HG02610 (cell line): ENCODE results near the gene GSTA1.
"Not testable (repeated sequence)": the region's sequence is repeated elsewhere in the genome, so short reads cannot be mapped to it uniquely, and the experiment has no call there.

ENCODE experiments used
- ATAC-seq: cut with Tn5 transposase; IDR thresholded peaks from one replicate; pipeline ENCODE4 v1.9.1; 2021; ENCODE audit warnings: mild to moderate bottlenecking, moderate library complexity; ENCODE audit not compliant: unreplicated experiment

Gene GSTA1

DNA sequence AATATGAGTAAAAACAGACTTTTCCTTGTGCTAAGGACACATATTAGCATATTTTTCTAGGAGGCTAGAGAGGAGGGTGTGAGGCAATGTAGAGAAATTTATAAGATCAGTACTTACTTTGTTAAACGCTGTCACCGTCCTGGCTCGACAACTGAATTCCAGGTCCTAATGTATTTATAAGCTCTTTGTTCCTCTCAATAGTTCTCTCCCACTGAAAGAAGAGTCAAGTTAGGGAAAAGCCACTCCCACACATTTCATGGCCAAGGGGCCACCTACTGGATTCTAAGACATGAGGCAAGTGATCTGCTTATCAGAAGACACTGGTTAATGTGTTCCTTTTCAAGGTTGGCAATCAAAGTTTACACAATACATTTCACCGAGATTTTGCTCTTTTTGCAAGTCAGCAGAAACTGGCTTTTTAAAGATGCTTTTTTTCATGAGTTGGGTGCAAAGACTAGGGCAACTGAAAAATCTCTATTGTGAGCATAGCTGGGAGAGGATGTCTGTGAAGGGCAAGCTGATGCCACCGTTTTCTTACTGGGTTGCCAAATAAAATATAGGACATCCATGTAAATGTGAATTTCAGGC is at the start of gene GSTA1:
Gene GSTA1 (minus strand): TSS at position 149 of the 588 bp plus-strand sequence. CDS start 4,549 bp downstream, outside the sequence.
- ATAC-seq, result not testable (repeated sequence)

DNA sequence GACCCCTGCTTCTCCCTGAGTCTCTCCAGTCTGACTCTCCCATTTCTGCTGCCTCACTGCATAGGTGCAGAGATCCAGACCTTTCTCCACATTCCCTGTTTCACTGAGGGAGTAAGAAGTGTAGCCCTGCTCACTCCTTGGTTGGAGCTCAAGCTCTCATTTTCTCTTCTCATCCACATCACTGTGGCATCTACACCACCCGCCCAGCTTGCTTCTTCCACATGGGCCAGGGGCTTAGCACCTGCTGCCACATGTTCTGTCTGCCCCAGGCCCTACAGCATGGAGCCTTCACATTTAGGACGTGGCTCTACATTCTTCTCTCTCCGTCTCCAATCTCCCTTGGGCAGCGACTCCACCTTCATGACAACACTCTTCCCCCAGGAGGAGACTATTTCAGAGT is 45.5 kb upstream of the GSTA1 start:
- no peak for ATAC-seq

DNA sequence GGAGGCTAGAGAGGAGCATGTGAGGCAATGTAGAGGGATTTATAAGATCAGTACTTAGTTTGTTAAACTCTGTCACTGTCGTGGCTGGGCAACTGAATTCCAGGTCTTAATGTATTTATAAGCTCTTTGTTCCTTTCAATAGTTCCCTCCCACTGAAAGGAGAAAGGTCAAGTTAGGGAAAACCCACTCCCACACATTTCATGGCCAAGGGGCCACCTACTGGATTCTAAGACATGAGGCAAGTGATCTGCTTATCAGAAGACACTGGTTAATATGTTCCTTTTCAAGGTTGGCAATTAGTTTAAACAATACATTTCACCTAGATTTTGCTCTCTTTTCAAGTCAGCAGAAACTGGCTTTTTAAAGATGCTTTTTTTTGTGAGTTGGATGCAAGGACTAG is 42.4 kb upstream of the GSTA1 start:
- no peak for ATAC-seq

DNA sequence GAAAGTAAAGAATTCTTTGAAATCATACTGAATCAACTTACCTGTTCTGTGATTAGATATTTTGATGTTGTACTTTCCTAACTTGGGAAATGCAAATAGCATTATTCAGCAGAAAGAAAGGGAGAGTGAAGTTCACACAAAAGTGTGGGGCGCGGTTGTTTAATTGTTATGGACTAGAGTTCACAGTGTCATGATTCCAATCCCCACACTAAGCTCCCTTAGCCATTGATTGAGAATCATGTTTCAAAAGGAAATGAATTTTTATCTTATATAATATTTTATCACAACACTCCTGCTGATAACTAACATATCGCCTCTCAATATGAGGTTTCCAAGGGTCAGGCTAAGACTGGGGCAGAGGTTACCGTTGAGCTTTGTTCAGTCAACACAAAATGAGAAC is 40.0 kb upstream of the GSTA1 start:
- no peak for ATAC-seq

DNA sequence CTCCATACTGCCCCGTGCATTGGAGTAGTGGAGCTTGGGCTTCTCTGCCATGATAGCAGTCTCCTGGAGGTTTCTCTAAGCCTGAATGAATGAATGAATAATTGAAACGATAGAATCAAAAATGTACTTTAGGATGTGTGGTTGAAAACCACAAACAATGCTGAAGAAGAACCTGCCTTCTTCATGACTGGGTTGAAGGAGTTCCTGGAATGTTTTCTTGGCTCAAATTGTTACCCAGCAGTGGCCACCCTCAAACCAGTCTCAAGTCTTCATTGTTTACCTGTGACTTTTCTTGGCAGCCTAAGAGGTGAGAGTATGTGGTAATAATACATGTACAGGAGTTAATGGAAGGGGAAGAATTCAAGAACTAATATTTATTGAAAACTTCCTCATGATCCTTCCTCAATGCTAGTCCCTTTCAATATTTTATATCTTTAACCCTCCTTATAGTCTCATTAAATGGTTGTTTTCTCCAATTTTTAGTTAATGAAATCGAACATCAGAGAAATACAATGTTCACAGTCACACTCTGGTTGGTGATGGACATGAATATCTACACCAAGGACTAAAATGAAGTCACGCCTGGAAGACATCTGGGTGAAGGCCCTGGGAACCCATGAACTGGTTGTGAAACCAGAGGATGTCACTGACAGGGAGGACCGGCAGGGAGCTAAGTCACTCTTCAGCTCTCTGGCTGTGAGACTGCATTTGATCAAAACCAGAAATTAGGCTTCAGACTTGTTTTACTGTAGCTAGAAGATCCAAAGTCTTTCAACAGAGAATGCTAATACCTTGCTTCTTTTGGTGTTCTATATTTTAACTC is 37.4 kb upstream of the GSTA1 start, which contains the start of gene GSTA5:
Gene GSTA5 (minus strand): TSS at position 51 of the 823 bp plus-strand sequence.
- no peak for ATAC-seq

DNA sequence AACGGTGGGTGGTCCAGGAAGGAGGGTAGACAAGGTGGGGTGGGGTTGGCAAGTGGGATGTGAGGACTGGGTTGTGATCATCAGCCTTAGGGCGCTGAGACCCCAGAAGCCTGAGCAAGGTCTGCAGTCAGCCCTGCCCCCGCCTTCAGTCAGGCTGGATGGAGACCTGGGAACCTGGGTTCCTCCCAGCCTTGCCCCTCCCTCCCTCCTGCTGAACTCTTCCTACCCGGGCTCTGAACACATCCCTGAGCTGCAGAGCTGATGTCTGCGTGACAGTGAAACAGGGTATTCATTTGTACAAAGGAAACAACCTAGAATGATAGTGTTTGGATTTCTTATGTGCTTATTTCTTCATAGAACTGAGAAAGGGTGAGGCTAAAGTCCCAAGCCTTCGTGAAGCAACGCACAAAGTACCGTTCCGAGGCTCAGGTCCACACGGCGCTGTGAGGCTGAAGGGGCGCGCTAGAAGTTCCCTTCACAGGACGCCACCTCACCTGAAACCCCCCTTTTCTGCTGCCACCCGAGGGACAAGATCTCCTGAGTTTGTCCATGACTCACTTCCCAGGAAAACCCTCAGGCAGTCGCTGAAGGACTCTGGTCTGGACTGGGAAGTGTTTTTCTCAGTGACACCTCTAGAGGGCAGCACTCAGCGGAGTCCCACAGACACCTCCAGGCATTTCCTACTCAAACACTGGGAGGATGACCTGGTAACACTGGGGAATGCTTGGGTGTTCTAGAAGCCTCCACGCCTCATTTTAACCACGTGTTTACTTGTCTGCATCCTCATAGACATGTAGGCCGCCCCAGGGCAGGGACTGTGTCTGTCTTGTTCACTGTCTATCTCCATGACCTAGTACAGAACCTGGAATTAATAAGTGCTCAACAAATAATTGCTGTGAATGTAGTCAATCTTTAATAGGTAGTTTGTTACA is 35.8 kb upstream of the GSTA1 start:
- peak; percentile 68 for ATAC-seq

DNA sequence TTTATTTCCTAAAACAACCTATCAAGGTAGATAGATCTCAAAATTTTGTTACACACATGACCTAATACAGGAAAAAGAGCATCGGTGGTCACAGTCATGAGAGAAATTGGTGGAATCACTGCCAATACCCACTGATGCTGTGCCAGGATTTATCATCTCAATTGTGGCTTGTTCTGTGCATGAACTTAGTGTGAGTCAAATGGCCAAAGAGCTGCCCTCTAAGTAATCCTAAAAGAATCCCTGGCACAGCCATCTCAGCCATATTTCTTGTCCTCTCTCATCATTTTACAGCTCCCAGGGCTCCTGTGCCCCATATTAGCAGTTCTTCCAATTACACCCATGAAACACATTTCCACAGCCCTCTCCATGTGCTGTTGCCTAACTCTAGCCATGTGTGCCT is 30.9 kb upstream of the GSTA1 start:
- no peak for ATAC-seq

DNA sequence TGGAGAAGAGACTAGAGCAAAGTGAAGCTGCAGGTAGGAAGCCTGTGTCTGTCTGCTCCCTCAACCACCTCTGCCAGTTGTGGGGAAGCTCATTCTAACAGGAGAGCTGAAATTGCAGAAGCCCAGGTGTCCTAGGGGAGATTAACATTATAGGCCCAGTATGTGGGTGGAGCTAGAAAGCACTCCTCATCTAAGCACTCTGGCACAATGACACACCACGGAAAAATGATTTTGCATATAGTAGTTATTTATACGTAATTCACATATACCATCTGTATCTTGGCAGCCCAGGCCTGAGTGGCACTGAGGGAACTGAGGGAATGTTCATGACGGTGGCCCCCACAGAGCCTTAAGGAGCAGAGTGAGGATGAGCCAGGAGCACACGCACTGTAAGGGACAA is 27.3 kb upstream of the GSTA1 start:
- ATAC-seq, result not testable (repeated sequence)

DNA sequence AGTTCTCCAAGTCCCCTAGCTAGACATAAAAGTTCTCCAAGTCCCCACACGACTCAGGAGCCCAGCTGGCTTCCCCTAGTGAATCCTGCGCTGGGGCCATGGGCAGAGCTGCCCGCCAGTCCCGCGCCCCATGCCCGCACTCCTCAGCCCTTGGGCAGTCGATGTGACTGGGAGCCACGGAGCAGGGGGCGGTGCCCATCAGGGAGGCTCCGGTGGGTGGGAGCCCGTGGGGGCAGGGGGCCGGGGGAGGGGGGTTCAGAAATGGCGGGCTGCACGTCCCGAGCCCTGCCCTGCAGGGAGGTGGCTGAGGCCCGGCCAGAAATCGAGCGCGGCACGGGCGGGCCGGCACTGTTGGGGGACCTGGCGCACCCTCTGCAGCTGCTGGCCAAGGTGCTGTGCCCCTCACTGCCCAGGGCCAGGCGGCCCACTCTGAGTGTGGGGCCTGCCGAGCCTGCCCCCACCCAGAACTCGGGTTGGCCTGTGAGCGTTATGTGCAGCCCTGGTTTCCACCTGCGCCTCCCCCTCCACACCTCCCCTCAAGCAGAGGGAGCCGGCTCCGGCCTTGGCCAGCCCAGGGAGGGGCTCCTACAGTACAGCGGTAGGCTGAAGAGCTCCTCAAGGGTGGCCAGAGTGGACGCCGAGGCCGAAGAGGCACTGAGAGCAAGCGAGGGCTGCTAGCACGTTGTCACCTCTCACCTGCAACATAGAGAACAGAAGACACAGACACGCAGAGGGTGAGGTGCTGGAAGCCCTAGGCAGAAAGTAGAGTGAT is 25.6 kb upstream of the GSTA1 start:
- ATAC-seq, result no peak

DNA sequence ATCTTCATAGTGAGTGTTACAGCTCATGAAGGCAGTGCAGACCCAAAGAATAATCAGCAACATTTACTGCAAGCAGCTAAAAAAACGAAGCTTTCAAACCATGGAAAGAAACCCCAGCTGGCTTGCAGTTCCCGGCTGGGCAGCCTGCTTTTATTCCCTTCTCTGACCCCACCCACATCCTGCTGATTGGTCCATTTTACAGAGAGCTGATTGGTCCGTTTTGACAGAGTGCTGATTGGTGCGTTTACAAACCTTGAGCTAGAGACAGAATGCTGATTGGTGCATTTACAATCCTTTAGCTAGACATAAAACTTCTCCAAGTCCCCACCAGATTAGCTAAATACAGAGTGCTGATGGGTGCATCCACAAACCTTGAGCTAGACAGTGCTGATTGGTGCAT is 25.0 kb upstream of the GSTA1 start:
- ATAC-seq, result not testable (repeated sequence)

DNA sequence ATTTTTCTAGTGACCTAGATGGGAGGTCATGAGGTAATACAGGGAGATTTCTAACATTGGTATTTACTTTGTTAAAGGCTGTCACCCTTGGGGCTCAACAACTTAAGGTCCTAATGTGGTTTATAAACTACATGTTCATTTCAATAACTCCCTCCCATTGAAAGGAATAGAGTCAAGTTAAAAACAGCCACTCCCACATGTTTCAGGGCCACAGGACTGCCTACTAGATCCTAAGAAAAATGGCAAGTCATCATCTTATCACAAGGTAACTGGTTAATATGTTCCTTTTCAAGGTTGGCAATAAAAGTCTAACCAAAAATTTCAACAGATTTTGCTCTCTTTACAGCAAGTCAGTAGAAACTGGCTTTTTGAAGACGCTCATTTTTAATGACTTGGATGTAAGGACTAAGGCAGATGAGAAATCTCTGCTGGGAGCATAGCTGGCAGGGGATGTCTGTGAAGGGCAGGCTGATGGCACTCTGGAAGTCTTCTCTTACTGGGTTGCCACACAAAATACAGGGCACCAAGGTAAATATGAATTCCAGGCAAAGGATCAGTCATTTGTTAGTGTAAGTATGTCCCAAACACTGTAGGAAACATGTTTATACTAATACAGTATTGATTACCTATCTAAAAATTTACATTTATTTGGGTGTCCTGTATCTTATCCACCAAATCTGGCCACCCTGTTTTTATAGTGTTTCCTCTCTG is 23.6 kb upstream of the GSTA1 start:
- not testable (repeated sequence) for ATAC-seq

DNA sequence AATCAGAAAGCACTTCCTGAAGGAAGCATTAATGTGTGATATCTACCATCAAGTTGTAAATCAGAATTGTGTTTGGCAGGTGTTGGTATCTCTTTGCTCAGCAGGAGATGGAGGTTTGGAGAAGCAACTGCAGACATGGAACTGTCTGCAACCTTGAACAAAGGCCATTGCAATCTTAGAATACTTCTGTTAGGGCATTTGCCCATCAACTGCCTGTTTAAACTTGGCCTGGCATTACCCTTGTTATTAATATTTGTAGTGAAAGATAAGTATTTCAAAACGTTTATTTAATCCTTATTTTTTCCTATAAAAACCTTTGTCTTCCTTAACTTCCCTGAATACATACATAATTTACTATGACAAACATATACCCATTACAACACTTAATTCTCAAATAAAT is 22.9 kb upstream of the GSTA1 start:
- no peak for ATAC-seq

DNA sequence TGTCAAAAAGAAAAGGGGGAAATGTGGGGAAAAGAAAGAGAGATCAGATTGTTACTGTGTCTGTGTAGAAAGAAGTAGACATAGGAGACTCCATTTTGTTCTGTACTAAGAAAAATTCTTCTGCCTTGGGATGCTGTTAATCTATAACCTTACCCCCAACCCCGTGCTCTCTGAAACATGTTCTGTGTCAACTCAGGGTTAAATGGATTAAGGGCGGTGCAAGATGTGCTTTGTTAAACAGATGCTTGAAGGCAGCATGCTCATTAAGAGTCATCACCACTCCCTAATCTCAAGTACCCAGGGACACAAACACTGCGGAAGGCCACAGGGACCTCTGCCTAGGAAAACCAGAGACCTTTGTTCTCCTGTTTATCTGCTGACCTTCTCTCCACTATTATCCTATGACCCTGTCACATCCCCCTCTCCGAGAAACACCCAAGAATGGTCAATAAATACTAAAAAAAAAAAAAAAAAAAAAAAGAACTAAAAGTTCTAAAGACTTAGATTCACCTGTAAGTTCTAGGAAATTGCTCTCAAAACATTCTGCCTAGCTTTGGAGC is 22.4 kb upstream of the GSTA1 start:
- not testable (repeated sequence) for ATAC-seq

DNA sequence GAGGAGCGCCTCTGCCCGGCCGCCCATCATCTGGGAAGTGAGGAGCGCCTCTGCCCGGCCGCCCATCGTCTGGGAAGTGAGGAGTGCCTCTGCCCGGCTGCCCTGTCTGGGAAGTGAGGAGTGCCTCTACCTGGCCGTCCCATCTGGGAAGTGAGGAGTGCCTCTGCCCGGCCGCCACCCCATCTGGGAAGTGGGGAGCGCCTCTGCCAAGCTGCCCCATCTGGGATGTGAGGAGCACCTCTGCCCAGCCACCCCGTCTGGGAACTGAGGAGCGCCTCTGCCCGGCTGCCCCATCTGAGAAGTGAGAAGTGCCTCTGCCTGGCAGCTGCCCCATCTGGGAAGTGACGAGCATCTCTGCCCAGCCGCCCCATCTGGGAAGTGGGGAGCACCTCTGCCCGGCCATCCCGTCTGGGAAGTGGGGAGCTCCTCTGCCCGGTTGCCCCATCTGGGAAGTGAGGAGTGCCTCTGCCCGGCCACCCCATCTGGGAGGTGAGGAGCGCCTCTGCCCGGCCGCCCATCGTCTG is 21.7 kb upstream of the GSTA1 start:
- ATAC-seq, result not testable (repeated sequence)

DNA sequence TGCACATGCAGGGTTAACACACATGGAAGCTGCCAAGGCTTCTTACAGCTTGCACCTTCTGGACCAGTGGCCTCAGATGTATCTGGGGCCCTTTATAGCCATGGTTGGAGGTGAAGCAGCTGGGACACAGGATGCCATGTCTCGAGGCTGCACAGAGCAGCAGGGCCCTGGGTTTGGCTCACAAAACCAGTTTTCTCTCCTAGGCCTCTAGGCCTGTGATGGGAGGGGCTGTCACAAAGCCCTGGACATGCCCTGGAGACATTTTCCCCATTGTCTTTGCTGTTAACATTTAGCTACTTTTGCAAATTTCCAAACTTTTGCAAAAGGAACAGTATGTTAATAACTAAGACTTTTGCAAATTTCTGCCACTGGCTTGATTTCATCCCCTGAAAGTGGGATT is 18.2 kb upstream of the GSTA1 start:
- ATAC-seq, result no peak

DNA sequence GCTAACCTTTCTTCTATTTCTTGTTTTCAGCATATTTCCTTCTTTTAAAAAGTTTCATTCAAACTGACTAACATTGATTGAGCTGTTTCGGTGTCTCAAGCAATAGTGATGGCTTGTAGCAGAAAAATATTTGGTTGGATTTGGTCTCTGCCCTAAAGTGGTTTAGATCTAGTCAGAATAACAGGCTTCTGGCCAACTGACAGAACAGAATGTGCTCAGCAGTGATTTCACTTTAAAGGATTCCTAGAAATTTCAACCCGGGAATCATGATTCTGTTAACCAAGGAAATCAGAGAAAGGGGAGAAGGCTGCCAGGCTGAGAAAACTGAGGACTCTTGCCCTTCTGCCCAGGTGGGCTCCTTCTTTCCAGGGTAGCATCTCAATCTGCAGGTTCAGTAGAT is 16.6 kb upstream of the GSTA1 start:
- ATAC-seq, result no peak

DNA sequence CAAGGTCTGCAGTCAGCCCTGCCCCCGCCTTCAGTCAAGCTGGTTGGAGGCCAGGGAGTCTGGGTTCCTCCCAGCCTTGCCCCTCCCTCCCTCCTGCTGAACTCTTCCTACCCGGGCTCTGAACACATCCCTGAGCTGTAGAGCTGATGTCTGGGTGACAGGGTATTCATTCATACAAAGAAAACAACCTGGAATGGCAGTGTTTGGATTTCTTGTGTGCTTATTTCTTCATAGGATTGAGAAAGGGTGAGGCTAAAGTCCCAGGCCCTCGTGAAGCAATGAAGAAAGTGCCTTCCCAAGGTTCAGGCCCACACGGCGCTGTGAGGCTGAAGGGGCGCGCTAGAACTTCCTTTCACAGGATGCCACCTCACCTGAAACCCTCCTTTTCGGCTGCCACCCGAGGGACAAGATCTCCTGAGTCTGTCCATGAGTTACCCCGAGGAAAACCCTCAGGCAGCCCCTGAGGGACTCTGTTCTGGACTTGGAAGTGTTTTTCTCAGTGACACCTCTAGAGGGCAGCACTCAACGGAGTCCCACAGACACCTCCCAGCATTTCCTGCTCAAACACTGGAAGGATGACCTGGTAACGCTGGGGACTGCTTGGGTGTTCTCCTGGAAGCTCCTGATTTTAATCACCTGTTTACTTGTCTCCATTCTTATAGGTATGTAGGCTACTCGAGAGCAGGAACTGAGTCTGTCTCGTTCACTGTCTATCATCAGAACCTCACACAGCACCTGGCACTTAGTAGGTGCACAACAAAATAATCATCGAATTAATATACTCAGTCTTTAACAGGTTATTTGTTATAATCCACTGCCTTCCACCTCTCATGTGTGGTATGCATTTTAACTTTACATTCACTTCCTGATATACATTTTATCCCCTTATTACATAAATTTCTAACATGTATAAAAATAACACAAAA is 11.8 kb upstream of the GSTA1 start:
- peak; percentile 81 for ATAC-seq

DNA sequence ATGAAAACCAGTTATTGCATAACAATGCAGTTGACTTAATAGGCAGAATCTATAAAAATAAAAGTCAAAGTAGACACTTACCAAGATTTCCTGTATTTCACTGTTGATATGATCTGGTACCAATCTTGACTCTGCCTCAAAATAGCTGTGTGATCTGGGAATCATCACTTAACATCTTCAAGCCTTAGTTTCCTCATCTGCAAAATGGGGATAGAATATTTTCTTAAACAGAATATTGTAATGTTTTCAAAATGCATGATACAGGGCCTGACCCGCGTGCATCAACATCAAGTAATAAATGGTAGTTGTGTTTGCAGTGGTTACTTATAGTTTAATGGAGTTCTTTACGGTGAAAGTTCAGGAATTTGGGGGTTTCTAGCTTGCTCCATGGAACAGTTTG is 10.9 kb upstream of the GSTA1 start:
- ATAC-seq, result not testable (repeated sequence)
